Placental pericyte (primary cell): Measurements from ENCODE around the gene VAMP4. TPM values are rescaled to one million over a fixed set of nuclear protein-coding genes. Genes with fewer than 3 reads are reported as not detected.

Experiments
- small RNA-seq: library from RNA; depleted of rRNA; stranded (forward); fragments of <200 nt; gene quantifications from one replicate; pipeline ENCODE3, GENCODE V24; 2012; ENCODE audit warnings: low replicate concordance
- total RNA-seq: library from RNA; depleted of rRNA; stranded (reverse); fragments of >200 nt; gene quantifications from 2 replicates; pipeline ENCODE4 v1.2.3, GENCODE V29; 2012

The VAMP4 gene, protein sequence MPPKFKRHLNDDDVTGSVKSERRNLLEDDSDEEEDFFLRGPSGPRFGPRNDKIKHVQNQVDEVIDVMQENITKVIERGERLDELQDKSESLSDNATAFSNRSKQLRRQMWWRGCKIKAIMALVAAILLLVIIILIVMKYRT
- 6.1 and 8.9 TPM in 2 replicates for total RNA-seq

DNA sequence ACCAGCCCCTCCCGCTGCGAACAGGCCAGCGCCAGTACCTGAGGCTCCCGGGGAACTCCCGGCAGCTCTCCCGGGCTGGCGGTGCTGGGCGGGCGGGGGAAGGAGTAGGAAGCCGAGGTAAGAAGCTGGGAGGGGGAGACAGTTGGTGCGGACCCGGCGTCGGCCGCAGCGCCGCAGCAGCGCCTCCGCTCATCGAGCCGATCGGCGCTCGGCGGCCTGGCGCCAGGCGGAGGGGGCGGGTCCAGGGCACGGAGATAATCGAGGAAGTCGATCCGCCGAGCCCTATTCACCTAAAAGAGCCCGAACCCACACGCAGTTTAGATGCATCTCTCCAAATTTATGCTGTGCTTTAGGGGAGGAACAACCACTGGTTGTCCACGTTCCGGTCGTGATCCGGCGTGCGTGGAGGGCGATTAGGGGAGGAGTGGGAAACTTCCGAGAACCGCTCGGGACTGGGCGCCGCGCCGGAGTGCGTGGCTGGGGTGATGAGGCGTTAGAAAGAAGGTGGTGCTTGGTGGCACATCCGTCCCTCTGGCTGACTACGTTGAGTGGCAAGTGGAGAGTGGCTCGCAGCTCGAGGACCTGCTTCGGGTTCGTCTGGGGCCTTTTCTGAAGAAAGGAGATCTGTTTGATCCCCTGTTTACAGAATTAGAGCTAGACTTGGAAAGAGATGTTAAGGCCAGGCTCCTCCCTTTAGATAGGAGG is at the start of gene VAMP4:
Gene VAMP4, minus strand, starts transcription at position 194 of the 705 bp plus-strand sequence. CDS start 3,651 bp downstream, outside the sequence.

DNA sequence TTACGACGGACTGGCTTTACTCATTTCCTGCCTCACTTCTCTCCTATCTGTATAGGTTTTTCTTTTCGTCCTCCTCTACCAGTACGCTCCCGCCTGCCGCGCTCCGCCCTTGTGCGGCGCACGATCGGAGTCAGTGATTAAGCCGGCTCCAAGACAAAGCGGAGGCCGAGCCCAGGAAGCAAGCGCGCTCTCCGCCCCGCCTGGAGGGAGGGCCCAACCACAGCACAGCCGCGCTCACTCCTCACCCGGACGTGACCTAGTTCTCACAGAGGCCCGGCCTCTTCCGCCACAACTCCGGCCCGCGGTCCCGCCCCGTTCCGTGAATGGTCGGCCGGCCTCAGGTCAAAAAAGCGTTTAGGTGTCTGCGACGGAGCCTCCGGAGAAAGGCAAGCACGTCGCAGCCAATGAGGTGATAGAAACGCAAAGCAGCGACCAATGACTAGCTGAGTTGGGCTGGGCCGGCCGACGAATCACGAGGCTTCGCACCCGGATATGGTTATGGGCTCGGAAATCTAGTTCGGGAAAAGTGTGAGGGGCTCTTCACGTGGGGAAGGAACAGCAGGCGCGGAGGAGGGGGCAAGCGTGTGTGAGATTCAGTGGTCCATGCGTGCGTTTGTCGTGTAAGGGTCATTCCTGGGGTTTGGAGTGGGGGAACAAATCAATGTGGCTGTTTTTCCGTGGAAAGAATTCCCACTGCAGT is 39.5 kb upstream of the VAMP4 start, which contains the start of gene METTL13:
Gene METTL13, plus strand, starts transcription at position 485 of the 700 bp plus-strand sequence. CDS start 308 bp downstream, outside the sequence.

DNA sequence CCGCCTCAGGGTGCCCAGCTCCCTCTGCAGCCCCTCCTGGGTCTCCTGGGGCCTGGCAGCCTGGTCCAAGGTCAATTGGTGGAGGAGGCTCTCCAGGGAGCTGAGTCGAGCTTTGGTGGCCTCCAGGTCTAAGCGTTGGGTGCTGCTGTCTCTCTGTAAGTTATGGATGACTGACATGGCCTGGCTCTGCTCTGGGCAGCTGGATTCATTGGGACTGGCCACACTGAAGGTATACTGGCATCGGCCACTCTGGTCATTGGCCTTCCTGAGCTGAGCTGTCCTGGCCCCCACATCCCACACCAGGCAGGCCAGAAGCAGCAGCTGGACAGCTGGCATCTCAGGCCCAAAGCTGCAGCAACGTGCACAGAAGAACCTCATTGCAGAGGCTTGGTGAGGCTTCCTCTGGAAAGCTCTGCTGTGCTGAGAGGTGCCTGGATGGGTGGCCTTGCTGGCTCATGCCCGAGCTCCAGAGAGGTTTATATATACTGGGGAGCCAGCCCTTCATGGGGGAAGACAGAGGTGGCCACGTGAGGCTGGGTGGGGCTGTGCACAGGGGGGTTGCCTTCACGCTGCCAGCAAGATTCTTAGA is 89.5 kb downstream of the VAMP4 start, which contains the start of gene MYOC:
Gene MYOC, minus strand, starts transcription at position 455 of the 589 bp plus-strand sequence. Its CDS starts 77 bp downstream, at position 378.

Small RNA genes lying within 50 kb of the gene (small RNA-seq; reads per million reads assigned to genes)
- not detected for gene RF00601

Other genes starting within 250 kb of the VAMP4 start
- under 0.01 TPM in 1 of 2 replicates, not detected in the other for gene MYOCOS, start 119.8 kb downstream of the VAMP4 start, total RNA-seq
- gene MYOC, start 89.4 kb downstream of the VAMP4 start, total RNA-seq, result not detected in 2 replicates
- 14.2 and 23.9 TPM in 2 replicates for gene METTL13, start 39.6 kb upstream of the VAMP4 start, total RNA-seq
- 0.22 and 1.4 TPM in 2 replicates for gene DNM3, start 99.4 kb upstream of the VAMP4 start, total RNA-seq